ENCODE measurements around the gene FCN2. TPM values are rescaled to one million over a fixed set of nuclear protein-coding genes. Genes with fewer than 3 reads are reported as not detected.

The FCN2 gene
- total and polyA plus RNA-seq, 2 of the 13 experiments (the other 11 are each of a cell fraction or from before 2014, with no cell fraction given), result not detected

GRCh38 chr9:134912126-134912840, 31.7 kb downstream of the FCN2 start (continued):
- no peak for TF ChIP-seq ELF4 (CRISPR knock-in tag; IDR thresholded peaks at IDR 0.05; ENCODE audit: borderline replicate concordance)

- TF ChIP-seq TBX2 (CRISPR knock-in tag; IDR thresholded peaks at IDR 0.05; ENCODE audit: borderline replicate concordance), result no peak
- no peak for TF ChIP-seq ZNF740 (CRISPR knock-in tag; IDR thresholded peaks at IDR 0.05)
- no peak for TF ChIP-seq HOMEZ (CRISPR knock-in tag; IDR thresholded peaks at IDR 0.05; ENCODE audit: low read depth)
- TF ChIP-seq XRCC5 (optimal IDR thresholded peaks at IDR 0.05; ENCODE audit: low read length), result no peak
- no peak for TF ChIP-seq ZZZ3 (CRISPR knock-in tag; IDR thresholded peaks at IDR 0.05; ENCODE audit: borderline replicate concordance)
- TF ChIP-seq ZMYM3 (CRISPR knock-in tag; IDR thresholded peaks at IDR 0.05), result no peak
- TF ChIP-seq TCF7 (IDR thresholded peaks at IDR 0.05; ENCODE audit: low read depth), result no peak
- no peak for TF ChIP-seq TAF1 (CRISPR knock-in tag; IDR thresholded peaks at IDR 0.05)
- TF ChIP-seq POGK (CRISPR knock-in tag; conservative IDR thresholded peaks at IDR 0.05), result no peak
- ATAC-seq (no peak), DNase-seq (ENCODE audit: low spot score) (no peak), FAIRE-seq (no peak)
- ChIA-PET POLR2A (no interaction called here), CTCF (ENCODE audit: low intra/inter-chr PET ratio, low total read pairs) (no interaction called here)
- Histone ChIP-seq H2AFZ (ENCODE audit: low read length) (no peak overlapping the region), H3K9me3 (ENCODE audit: low read length) (no peaks in the 10 kb centered on the region), H3K27ac (ENCODE audit: extremely low read length, insufficient read depth, low read length) (no peak overlapping the region), H3K27me3 (ENCODE audit: control insufficient read depth in 1 of 2, insufficient read depth in 2 of 2, low read length in 2 of 2) (peaks cover 10 to 76% of the 10 kb centered on the region in 2 experiments; a peak in 4 of 5 replicates), H3K36me3 (replicated peaks in 1 of 2; ENCODE audit: control insufficient read depth in 1 of 2, insufficient read depth in 2 of 2, low read length in 2 of 2) (no peaks in the 10 kb centered on the region), H3K4me1 (ENCODE audit: insufficient read depth, low read length) (no peaks in the 10 kb centered on the region), H3K9ac (ENCODE audit: insufficient read depth, low read depth, low read length) (no peak overlapping the region), H3K79me2 (ENCODE audit: insufficient read depth, low read length) (no peaks in the 10 kb centered on the region), H4K20me1 (ENCODE audit: insufficient read depth, low read length) (no peaks in the 10 kb centered on the region), H3K4me2 (ENCODE audit: low read depth, low read length) (no peak overlapping the region), H3K4me3 (replicated peaks in 1 of 3; ENCODE audit: insufficient read depth in 1 of 3, low read depth in 2 of 3, low read length in 3 of 3) (no peak overlapping the region)
- WGBS (ENCODE audit: low lambda C conversion rate), result 7% methylated on average over 3 of the region's 22 CpGs
- intact Hi-C loops (cut with micrococcal nuclease; ENCODE audit: unreplicated experiment) (no loop called here), in situ Hi-C loops (cut with HindIII; ENCODE audit: extremely low pct_ligation_motif_present, low pct_unique_long_range_greater_than_20kb) (no loop called here)
- BruUV-seq (replicated peaks), result no TSS peak
Observed at GRCh38 chr9:134913041-134913712, 32.6 kb downstream of the FCN2 start.

Measured in HepG2 (cell line).